ENCODE data around the gene PLEKHB2.
"Not testable (repeated sequence)": the region's sequence is repeated elsewhere in the genome, so short reads cannot be mapped to it uniquely, and the experiment has no call there.

PLEKHB2 gene

DNA sequence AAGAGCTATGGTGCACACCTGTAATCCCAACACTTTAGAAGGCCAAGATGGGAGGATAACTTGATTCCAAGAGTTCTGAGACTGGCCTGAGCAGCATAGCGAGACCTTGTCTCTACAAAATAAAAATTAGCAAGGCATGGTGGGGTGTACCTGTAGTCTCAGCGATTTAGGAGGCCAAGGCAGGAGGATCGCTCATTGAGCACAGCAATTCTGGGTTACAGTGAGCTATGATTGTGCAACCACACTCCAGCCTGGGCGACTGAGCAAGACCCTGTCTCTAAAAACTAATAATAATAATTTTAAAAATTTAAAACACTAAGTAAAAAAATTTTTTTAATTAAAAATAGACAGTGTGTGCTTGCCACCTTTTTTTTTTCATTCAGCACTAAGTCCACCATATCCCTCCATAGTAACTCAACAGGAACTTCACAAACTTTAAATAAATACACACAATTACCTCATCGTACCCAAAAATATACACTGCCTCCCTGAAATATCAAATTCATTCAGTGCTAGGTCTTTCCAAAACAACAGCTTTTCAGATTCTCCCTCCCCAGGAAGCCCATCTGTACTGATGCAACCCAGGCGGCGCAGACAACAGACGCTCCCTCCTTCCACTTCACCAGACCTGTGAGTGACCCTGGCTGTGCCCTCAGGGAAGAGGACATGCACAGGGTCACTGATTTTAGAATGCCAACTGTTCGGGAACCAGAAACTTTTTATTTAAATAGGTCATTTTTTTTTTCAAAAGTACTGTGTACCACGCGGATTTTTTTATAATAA lies 41.4 kb upstream of the PLEKHB2 start:
- TF ChIP-seq, protein P1, sequence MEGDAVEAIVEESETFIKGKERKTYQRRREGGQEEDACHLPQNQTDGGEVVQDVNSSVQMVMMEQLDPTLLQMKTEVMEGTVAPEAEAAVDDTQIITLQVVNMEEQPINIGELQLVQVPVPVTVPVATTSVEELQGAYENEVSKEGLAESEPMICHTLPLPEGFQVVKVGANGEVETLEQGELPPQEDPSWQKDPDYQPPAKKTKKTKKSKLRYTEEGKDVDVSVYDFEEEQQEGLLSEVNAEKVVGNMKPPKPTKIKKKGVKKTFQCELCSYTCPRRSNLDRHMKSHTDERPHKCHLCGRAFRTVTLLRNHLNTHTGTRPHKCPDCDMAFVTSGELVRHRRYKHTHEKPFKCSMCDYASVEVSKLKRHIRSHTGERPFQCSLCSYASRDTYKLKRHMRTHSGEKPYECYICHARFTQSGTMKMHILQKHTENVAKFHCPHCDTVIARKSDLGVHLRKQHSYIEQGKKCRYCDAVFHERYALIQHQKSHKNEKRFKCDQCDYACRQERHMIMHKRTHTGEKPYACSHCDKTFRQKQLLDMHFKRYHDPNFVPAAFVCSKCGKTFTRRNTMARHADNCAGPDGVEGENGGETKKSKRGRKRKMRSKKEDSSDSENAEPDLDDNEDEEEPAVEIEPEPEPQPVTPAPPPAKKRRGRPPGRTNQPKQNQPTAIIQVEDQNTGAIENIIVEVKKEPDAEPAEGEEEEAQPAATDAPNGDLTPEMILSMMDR (IDR thresholded peaks at IDR 0.05; ENCODE audit: borderline replicate concordance, control extremely low read depth, extremely low read depth, insufficient read depth, missing control alignments) = no peak
- DNase-seq (ENCODE audit: low spot score) = no peak
- in situ Hi-C loops (cut with MboI; ENCODE audit: low sequenced_read_pairs, unreplicated experiment) = no loop called here

DNA sequence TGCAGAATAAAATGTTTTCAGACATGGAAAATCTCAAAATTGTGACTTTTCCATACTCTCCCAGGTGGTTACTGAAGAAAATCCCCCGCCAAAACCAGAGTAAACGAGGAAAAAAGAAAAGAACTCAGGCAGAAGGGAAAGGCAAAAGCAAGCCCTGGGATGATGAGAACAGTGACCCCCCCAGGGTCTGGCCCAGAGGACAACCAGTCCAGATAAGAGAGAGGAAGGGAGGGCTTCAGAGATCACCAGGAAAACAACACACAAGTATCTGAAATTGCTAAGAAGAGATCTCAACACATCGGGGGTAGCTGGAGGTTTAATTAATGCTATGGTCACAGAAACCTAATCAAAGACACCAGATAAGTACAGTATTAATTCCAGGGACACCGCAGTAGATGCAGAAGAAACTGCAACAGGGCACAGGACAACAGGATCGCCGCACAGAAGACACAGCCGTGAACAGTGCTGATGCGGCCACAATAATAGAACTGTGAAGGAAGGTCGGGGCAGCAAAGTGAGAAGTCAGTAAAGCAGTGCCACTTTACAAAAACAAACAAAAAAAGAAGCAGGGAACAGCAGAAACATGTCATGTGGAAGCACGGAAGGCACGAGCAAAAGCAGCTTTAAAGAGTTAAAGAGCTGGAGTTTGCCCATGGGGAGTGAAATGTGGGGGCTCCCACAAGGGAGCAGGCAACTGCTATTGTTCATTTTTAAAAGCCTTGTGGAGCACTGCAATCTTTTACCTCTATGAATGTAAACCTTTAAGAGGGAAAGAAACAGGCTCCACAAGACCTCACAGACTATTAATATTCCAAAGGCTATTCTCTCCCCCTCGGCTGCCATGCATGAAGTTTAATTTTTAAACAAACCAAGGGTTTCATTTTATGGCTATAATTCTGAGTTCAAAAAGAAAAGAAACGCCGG lies 40.3 kb upstream of the PLEKHB2 start:
- in situ Hi-C loops (cut with MboI; ENCODE audit: low sequenced_read_pairs, unreplicated experiment) = no loop called here
- no peak for DNase-seq (ENCODE audit: low spot score)
- TF ChIP-seq, protein P1 (IDR thresholded peaks at IDR 0.05; ENCODE audit: borderline replicate concordance, control extremely low read depth, extremely low read depth, insufficient read depth, missing control alignments) = no peak

DNA sequence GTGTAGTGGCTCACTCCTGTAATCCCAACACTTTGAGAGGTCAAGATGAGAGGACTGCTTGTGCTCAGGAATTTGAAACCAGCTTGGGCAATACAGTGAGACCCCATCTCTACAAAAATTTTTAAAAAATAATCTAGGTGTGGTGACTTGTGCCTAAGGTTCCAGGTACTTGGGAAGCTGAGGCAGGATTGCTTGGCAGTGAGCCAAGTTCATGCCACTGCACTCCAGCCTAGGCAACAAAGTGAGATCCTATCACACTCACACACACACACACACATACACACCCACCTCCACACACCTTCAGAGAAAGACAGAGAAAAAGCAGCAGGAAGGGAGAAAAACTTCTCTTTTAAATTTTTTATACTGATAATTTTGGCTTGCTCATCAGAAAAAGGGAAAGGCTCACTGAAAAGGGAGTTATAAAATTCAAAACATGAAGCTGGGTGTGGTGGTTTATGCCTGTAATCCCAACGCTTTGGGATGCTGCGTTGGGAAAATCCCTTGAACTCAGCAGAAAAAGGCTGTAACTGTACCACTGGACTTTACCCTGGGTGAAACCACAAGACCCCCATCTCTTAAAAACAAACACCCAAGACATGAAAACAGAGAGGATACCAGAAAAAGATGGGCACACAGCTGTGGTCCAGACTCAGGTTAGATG lies 37.5 kb upstream of the PLEKHB2 start:
- in situ Hi-C loops (cut with MboI; ENCODE audit: low sequenced_read_pairs, unreplicated experiment) = no loop called here
- no peak for DNase-seq (ENCODE audit: low spot score)
- TF ChIP-seq, protein P1 (IDR thresholded peaks at IDR 0.05; ENCODE audit: borderline replicate concordance, control extremely low read depth, extremely low read depth, insufficient read depth, missing control alignments) = no peak

DNA sequence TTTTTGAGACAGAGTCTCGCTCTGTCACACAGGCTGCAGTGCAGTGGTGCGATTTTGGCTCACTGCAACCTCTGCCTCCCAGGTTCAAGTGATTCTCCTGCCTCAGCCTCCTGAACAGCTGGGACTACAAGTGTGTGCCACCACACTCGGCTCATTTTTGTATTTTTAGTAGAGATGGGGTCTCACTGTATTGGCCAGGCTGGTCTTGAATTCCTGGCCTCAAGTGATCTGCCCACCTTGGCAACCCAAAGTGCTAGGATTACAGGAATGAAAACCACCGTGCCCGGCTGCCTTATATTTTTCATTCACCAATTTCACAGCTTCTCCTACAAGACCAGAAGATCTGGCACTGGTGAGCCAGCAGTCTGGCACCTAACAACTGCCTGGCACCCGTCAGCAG lies 37.0 kb upstream of the PLEKHB2 start:
- in situ Hi-C loops (cut with MboI; ENCODE audit: low sequenced_read_pairs, unreplicated experiment); DNase-seq (ENCODE audit: low spot score): not testable (repeated sequence)

DNA sequence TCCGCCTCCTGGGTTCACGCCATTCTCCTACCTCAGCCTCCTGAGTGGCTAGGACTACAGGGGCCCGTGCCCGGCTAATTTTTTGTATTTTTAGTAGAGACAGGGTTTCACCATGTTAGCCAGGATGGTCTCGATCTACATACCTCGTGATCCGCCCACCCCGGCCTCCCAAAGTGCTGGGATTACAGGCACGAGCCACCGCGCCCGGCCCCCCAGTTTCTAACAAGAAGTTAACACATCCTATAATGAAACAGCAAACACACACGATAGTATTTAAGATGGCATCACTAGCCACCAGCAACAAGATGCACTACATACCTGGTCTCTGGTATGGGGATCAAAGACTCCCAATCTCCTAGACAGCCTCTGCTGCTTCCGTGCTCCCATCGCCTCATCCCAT lies 29.6 kb upstream of the PLEKHB2 start:
- in situ Hi-C loops (cut with MboI; ENCODE audit: low sequenced_read_pairs, unreplicated experiment); DNase-seq (ENCODE audit: low spot score): not testable (repeated sequence)

DNA sequence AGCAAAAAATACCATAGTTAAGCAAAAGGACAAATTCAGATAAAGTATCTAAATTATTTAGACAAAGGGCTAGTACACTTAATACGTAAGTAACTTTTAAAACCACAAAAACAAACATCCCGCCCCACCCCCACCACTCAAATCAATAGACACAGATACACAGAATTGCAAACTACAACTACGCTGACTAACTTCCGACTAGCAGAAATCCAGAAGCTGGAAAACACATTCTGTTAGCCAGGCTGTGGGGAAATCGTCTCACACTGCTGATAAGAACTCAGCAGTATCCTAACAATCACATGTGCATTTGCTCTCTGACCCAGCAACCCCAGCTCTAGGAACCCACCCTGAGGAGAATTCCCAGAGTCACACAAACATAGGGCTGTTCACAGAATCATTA lies 28.4 kb upstream of the PLEKHB2 start:
- TF ChIP-seq, protein P1 (IDR thresholded peaks at IDR 0.05; ENCODE audit: borderline replicate concordance, control extremely low read depth, extremely low read depth, insufficient read depth, missing control alignments) = no peak
- DNase-seq (ENCODE audit: low spot score) = no peak
- in situ Hi-C loops (cut with MboI; ENCODE audit: low sequenced_read_pairs, unreplicated experiment) = no loop called here

DNA sequence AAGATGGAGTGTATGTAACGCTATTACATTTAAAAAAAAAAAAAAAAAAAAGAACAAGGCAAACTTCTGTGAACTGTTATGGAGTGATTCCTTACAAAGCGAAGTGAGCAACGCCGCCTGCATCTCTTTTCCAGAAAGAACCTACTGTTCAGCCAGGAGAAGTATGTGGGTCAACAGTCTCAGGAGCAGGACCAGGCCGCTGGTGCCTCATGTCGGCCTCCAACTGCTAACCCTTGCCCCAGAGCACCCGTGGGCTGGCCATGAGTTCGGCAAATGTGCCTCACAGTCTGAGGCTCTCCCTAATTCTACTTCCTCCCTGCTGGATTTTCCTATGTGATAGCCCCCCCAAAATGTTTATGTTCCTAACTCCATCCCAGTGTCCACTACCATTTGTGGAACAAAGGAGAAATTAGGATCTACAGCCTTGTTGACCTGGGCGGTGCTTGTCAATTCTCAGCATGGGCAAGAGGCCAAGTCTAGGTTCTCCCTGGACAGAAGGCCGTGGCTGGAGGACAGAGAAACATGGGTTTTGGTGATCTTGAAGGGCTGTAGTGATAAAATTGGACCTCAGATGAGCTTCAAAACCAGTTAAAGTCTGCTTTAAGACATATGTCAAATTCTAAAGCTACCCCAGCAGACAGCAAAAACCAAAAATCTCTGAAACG lies 27.8 kb upstream of the PLEKHB2 start:
- TF ChIP-seq, protein P1 (IDR thresholded peaks at IDR 0.05; ENCODE audit: borderline replicate concordance, control extremely low read depth, extremely low read depth, insufficient read depth, missing control alignments) = no peak
- in situ Hi-C loops (cut with MboI; ENCODE audit: low sequenced_read_pairs, unreplicated experiment) = no loop called here
- no peak for DNase-seq (ENCODE audit: low spot score)

All from GM13976 (cell line).